ENCODE results near the gene ABCC11.

Gene ABCC11

DNA sequence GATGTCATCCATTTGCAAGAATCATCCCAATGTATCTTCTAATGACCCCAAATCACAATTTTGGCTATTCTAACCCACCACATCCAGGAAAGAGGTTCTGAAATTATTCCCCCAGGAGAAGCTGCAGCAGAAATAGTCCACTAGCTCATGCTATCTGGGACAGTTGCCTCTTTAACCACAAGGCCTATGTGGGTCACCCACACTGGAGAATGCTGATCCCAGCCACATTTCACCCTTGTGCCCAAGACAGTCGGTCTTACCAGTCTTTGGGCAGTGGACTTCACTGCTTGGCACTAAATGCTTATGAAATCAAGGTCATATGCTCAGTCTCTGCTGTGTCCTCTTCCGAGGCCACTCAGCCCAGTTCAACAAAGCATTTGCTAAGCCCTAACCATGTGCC, 118.6 kb downstream of the ABCC11 start:
- no CpG with 5 or more reads among the region's 2 CpGs for WGBS, 2 donors (ENCODE audit: extremely low coverage in 2 of 2, insufficient read length in 2 of 2, insufficient replicate concordance in 1 of 2)
- H4K8ac ChIP-seq (ENCODE audit: low read depth, low read length) = no peak overlapping the region
- peaks cover 0 to 5% of the 10 kb centered on the region in 2 donors for H3K4me1 ChIP-seq (ENCODE audit: control insufficient read depth in 2 of 2, insufficient read depth in 1 of 2, low read depth in 1 of 2, low read length in 2 of 2)
- H3K27me3 ChIP-seq (ENCODE audit: control insufficient read depth in 3 of 3, insufficient read depth in 3 of 3, low read depth in 1 of 3, low read length in 3 of 3) = no peaks in the 10 kb centered on the region
- H3K9me3 ChIP-seq (replicated peaks in 1 of 2; ENCODE audit: control insufficient read depth in 2 of 2, insufficient read depth in 1 of 2, low read depth in 1 of 2, low read length in 2 of 2) = no peaks in the 10 kb centered on the region
- no peak overlapping the region for H3K18ac ChIP-seq (ENCODE audit: low read length)
- no peak overlapping the region for H3K23ac ChIP-seq (ENCODE audit: low read depth, low read length, poor library complexity)
- H4K91ac ChIP-seq (ENCODE audit: low read depth, low read length, poor library complexity) = no peak overlapping the region
- no peak overlapping the region for H2BK12ac ChIP-seq (ENCODE audit: low read length)
- no peak overlapping the region for H3K4me2 ChIP-seq (ENCODE audit: insufficient read depth, low read length, poor library complexity, severe bottlenecking)
- no peak overlapping the region for H3K14ac ChIP-seq (ENCODE audit: low read length)
- H2AK5ac ChIP-seq (ENCODE audit: low read depth, low read length) = no peak overlapping the region
- DNase-seq (ENCODE audit: low spot score) = no peak
- no peak overlapping the region for H3K4ac ChIP-seq (ENCODE audit: low read length)
- H3K4me3 ChIP-seq (ENCODE audit: low read length in 2 of 2) = no peak overlapping the region
- no peak overlapping the region for H2AFZ ChIP-seq (ENCODE audit: low read length)
- H2BK5ac ChIP-seq (ENCODE audit: low read length) = no peak overlapping the region
- H3K27ac ChIP-seq (replicated peaks; ENCODE audit: low read length) = no peak overlapping the region
- no peaks in the 10 kb centered on the region for H3K36me3 ChIP-seq (replicated peaks in 1 of 2; ENCODE audit: control insufficient read depth in 2 of 2, insufficient read depth in 2 of 2, low read length in 2 of 2)
- H2BK120ac ChIP-seq (ENCODE audit: low read depth, low read length) = no peak overlapping the region
- H3K9ac ChIP-seq (ENCODE audit: low read depth, low read length, poor library complexity) = no peak overlapping the region
- no peaks in the 10 kb centered on the region for H3K79me1 ChIP-seq (ENCODE audit: low read depth, low read length)
- no peak overlapping the region for H2BK15ac ChIP-seq (ENCODE audit: low read length)

DNA sequence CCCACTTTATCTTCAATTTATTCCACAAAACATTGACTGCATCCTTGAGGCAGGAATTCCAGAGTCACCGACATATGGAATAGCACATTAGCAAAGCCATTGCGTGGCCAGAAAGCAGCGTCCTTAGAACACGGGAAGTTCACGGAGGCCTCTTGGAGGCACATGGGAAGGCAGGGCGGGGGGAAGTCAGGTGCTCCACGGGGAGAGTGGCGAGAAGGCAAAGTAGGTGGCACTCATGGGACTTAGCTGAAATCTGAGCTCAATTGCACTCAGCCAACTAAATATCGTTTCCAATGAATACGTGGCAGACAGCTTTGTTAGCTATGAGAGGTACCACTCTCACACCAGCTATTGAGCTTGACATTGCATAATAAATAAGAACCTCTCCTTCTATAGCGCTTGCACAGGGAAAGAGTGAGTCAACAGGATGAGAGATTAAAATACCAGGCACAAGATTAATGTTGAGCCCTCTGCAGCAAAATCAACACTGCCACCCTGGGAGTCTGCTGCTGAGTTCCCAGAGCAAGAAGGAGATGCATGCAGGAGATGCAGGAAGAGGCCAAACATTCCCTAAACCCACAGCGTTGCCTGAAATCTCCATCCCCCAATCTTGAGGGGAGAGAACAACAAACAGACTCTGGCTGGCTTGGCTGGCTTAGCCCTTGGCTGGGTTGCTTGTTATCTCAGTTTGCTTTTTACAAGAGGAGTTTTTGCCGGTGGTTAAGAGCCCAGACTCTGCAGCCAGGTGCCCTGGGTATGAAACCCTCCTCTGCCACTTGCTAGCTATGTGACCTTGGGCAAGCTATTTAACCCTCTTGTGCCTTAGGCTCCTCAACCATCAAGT, 120.3 kb downstream of the ABCC11 start:
- H4K91ac ChIP-seq (ENCODE audit: low read depth, low read length, poor library complexity) = no peak overlapping the region
- no peaks in the 10 kb centered on the region for H3K27me3 ChIP-seq (ENCODE audit: control insufficient read depth in 3 of 3, insufficient read depth in 3 of 3, low read depth in 1 of 3, low read length in 3 of 3)
- no peak overlapping the region for H3K4me3 ChIP-seq (ENCODE audit: low read length in 2 of 2)
- no peak overlapping the region for H3K4ac ChIP-seq (ENCODE audit: low read length)
- peaks cover 0 to 9% of the 10 kb centered on the region in 2 donors for H3K4me1 ChIP-seq (ENCODE audit: control insufficient read depth in 2 of 2, insufficient read depth in 1 of 2, low read depth in 1 of 2, low read length in 2 of 2)
- H2BK5ac ChIP-seq (ENCODE audit: low read length) = no peak overlapping the region
- DNase-seq (ENCODE audit: low spot score) = no peak
- H3K79me1 ChIP-seq (ENCODE audit: low read depth, low read length) = no peaks in the 10 kb centered on the region
- no peak overlapping the region for H2BK120ac ChIP-seq (ENCODE audit: low read depth, low read length)
- no peak overlapping the region for H3K18ac ChIP-seq (ENCODE audit: low read length)
- no peak overlapping the region for H2AFZ ChIP-seq (ENCODE audit: low read length)
- H3K23ac ChIP-seq (ENCODE audit: low read depth, low read length, poor library complexity) = no peak overlapping the region
- H3K4me2 ChIP-seq (ENCODE audit: insufficient read depth, low read length, poor library complexity, severe bottlenecking) = no peak overlapping the region
- no peak overlapping the region for H2BK15ac ChIP-seq (ENCODE audit: low read length)
- H3K36me3 ChIP-seq (replicated peaks in 1 of 2; ENCODE audit: control insufficient read depth in 2 of 2, insufficient read depth in 2 of 2, low read length in 2 of 2) = no peaks in the 10 kb centered on the region
- H3K27ac ChIP-seq (replicated peaks; ENCODE audit: low read length) = no peak overlapping the region
- H3K9ac ChIP-seq (ENCODE audit: low read depth, low read length, poor library complexity) = peak overlapping the region; percentile 32
- H3K9me3 ChIP-seq (replicated peaks in 1 of 2; ENCODE audit: control insufficient read depth in 2 of 2, insufficient read depth in 1 of 2, low read depth in 1 of 2, low read length in 2 of 2) = no peaks in the 10 kb centered on the region
- no peak overlapping the region for H4K8ac ChIP-seq (ENCODE audit: low read depth, low read length)
- no peak overlapping the region for H3K14ac ChIP-seq (ENCODE audit: low read length)
- no CpG with 5 or more reads among the region's 13 CpGs for WGBS, 2 donors (ENCODE audit: extremely low coverage in 2 of 2, insufficient read length in 2 of 2, insufficient replicate concordance in 1 of 2)
- no peak overlapping the region for H2BK12ac ChIP-seq (ENCODE audit: low read length)
- no peak overlapping the region for H2AK5ac ChIP-seq (ENCODE audit: low read depth, low read length)

DNA sequence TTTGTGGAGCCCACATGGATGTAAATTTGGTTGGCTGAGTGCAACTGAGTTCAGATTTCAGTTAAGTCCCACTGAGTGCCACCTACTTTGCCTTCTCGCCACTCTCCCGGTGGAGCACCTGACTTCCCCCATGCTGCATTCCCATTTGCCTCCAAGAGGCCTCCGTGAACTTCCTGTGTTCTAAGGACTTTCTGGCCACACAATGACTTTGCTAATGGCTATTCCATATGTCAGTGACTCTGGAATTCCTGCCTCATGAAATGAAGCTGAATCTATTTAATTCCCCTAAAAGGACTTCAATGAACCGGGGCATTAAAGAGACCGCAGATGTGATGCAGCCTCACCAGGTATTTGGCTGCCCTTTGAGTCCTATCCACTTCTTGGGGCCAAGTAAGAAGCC, 121.5 kb downstream of the ABCC11 start:
- H3K9ac ChIP-seq (ENCODE audit: low read depth, low read length, poor library complexity) = no peak overlapping the region
- H3K79me1 ChIP-seq (ENCODE audit: low read depth, low read length) = no peaks in the 10 kb centered on the region
- H3K23ac ChIP-seq (ENCODE audit: low read depth, low read length, poor library complexity) = no peak overlapping the region
- no peak overlapping the region for H3K18ac ChIP-seq (ENCODE audit: low read length)
- no CpG with 5 or more reads among the region's 5 CpGs for WGBS, 2 donors (ENCODE audit: extremely low coverage in 2 of 2, insufficient read length in 2 of 2, insufficient replicate concordance in 1 of 2)
- H2BK12ac ChIP-seq (ENCODE audit: low read length) = no peak overlapping the region
- no peak overlapping the region for H3K4me2 ChIP-seq (ENCODE audit: insufficient read depth, low read length, poor library complexity, severe bottlenecking)
- no peak overlapping the region for H3K4me3 ChIP-seq (ENCODE audit: low read length in 2 of 2)
- H4K8ac ChIP-seq (ENCODE audit: low read depth, low read length) = no peak overlapping the region
- H2BK5ac ChIP-seq (ENCODE audit: low read length) = no peak overlapping the region
- no peak for DNase-seq (ENCODE audit: low spot score)
- no peaks in the 10 kb centered on the region for H3K27me3 ChIP-seq (ENCODE audit: control insufficient read depth in 3 of 3, insufficient read depth in 3 of 3, low read depth in 1 of 3, low read length in 3 of 3)
- no peak overlapping the region for H2AFZ ChIP-seq (ENCODE audit: low read length)
- H2BK120ac ChIP-seq (ENCODE audit: low read depth, low read length) = no peak overlapping the region
- no peaks in the 10 kb centered on the region for H3K36me3 ChIP-seq (replicated peaks in 1 of 2; ENCODE audit: control insufficient read depth in 2 of 2, insufficient read depth in 2 of 2, low read length in 2 of 2)
- H3K4ac ChIP-seq (ENCODE audit: low read length) = no peak overlapping the region
- no peaks in the 10 kb centered on the region for H3K9me3 ChIP-seq (replicated peaks in 1 of 2; ENCODE audit: control insufficient read depth in 2 of 2, insufficient read depth in 1 of 2, low read depth in 1 of 2, low read length in 2 of 2)
- H2AK5ac ChIP-seq (ENCODE audit: low read depth, low read length) = no peak overlapping the region
- H3K4me1 ChIP-seq (ENCODE audit: control insufficient read depth in 2 of 2, insufficient read depth in 1 of 2, low read depth in 1 of 2, low read length in 2 of 2) = peaks cover 0 to 9% of the 10 kb centered on the region in 2 donors
- H3K27ac ChIP-seq (replicated peaks; ENCODE audit: low read length) = no peak overlapping the region
- H2BK15ac ChIP-seq (ENCODE audit: low read length) = no peak overlapping the region
- no peak overlapping the region for H4K91ac ChIP-seq (ENCODE audit: low read depth, low read length, poor library complexity)
- H3K14ac ChIP-seq (ENCODE audit: low read length) = no peak overlapping the region

DNA sequence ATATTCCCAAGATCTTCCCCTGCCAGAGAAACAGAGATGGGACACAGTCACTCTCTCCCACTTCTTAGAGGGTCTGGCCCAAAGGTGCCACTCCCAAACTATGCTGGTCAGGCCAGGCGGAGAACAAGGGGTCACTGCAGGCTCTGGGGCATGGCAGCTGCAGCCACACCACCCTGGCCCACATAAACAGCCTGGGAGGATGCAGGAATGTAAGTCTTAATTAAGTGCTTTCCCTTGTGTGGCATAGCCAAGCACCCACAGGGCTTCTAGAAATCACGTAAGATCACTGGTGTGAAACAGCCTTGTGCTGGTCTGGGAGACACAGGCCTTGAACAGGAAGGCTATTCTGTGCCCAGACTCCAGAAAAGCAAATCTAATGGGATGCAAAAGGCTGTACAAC, 123.1 kb downstream of the ABCC11 start:
- H2AK5ac ChIP-seq (ENCODE audit: low read depth, low read length) = no peak overlapping the region
- no peaks in the 10 kb centered on the region for H3K79me1 ChIP-seq (ENCODE audit: low read depth, low read length)
- H3K27ac ChIP-seq (replicated peaks; ENCODE audit: low read length) = no peak overlapping the region
- no peak overlapping the region for H3K9ac ChIP-seq (ENCODE audit: low read depth, low read length, poor library complexity)
- peak overlapping the region; percentile 39 for H3K18ac ChIP-seq (ENCODE audit: low read length)
- no peak overlapping the region for H3K4ac ChIP-seq (ENCODE audit: low read length)
- H2BK120ac ChIP-seq (ENCODE audit: low read depth, low read length) = no peak overlapping the region
- H4K8ac ChIP-seq (ENCODE audit: low read depth, low read length) = no peak overlapping the region
- H2BK12ac ChIP-seq (ENCODE audit: low read length) = no peak overlapping the region
- H3K9me3 ChIP-seq (replicated peaks in 1 of 2; ENCODE audit: control insufficient read depth in 2 of 2, insufficient read depth in 1 of 2, low read depth in 1 of 2, low read length in 2 of 2) = no peaks in the 10 kb centered on the region
- no peak overlapping the region for H3K4me3 ChIP-seq (ENCODE audit: low read length in 2 of 2)
- H4K91ac ChIP-seq (ENCODE audit: low read depth, low read length, poor library complexity) = no peak overlapping the region
- no peak overlapping the region for H3K4me2 ChIP-seq (ENCODE audit: insufficient read depth, low read length, poor library complexity, severe bottlenecking)
- no CpG with 5 or more reads among the region's 2 CpGs for WGBS, 2 donors (ENCODE audit: extremely low coverage in 2 of 2, insufficient read length in 2 of 2, insufficient replicate concordance in 1 of 2)
- H2AFZ ChIP-seq (ENCODE audit: low read length) = no peak overlapping the region
- no peak overlapping the region for H2BK15ac ChIP-seq (ENCODE audit: low read length)
- H3K14ac ChIP-seq (ENCODE audit: low read length) = no peak overlapping the region
- DNase-seq (ENCODE audit: low spot score) = no peak
- H3K27me3 ChIP-seq (ENCODE audit: control insufficient read depth in 3 of 3, insufficient read depth in 3 of 3, low read depth in 1 of 3, low read length in 3 of 3) = no peaks in the 10 kb centered on the region
- H3K4me1 ChIP-seq (ENCODE audit: control insufficient read depth in 2 of 2, insufficient read depth in 1 of 2, low read depth in 1 of 2, low read length in 2 of 2) = peaks cover 0 to 9% of the 10 kb centered on the region in 2 donors
- H2BK5ac ChIP-seq (ENCODE audit: low read length) = no peak overlapping the region
- H3K36me3 ChIP-seq (replicated peaks in 1 of 2; ENCODE audit: control insufficient read depth in 2 of 2, insufficient read depth in 2 of 2, low read length in 2 of 2) = no peaks in the 10 kb centered on the region
- no peak overlapping the region for H3K23ac ChIP-seq (ENCODE audit: low read depth, low read length, poor library complexity)
